ENCODE results near the gene NUBP2.

NUBP2 gene

GRCh38 chr16:1831186-1832075 lies 48.7 kb downstream of the NUBP2 start:
- DNase-seq = no peak

- DNase-seq = no peak
Observed at GRCh38 chr16:1832838-1833454, 50.2 kb downstream of the NUBP2 start.

- DNase-seq = no peak
Observed at GRCh38 chr16:1834096-1834495, 51.3 kb downstream of the NUBP2 start.
